K562 (cell line): Measurements from ENCODE around the gene TBC1D7. TPM values are rescaled to one million over a fixed set of nuclear protein-coding genes. Genes with fewer than 3 reads are reported as not detected.

Source experiments
- ATF6 ChIP-seq: sonication (generic); formaldehyde crosslinking; IDR thresholded peaks from 2 replicates; pipeline ENCODE4 v1.4.0; 2020; ENCODE audit warnings: mild to moderate bottlenecking, missing genetic modification reagents
- CC2D1A ChIP-seq: fragments of 450-650 bp; IDR thresholded peaks from 2 replicates; pipeline ENCODE4 v1.6.1; 2017; ENCODE audit warnings: mild to moderate bottlenecking
- CCAR2 ChIP-seq: fragments of 200-400 bp; formaldehyde crosslinking; IDR thresholded peaks from 2 replicates; pipeline ENCODE4 v1.6.1; 2017; ENCODE audit warnings: mild to moderate bottlenecking, low read depth, low read length
- CHCHD3 ChIP-seq: fragments of 250-450 bp; sonication (Bioruptor Pico); IDR thresholded peaks from 2 replicates; pipeline ENCODE4 v2.1.2; 2022; ENCODE audit warnings: mild to moderate bottlenecking
- CREBBP ChIP-seq: IDR thresholded peaks from one replicate; pipeline ENCODE4 v1.6.1; 2012; ENCODE audit warnings: low read depth, mild to moderate bottlenecking, control low read depth, inconsistent platforms, low read length
- CUX1 ChIP-seq: fragments of 200-800 bp; sonication (Bioruptor generic); IDR thresholded peaks from 2 replicates; pipeline ENCODE4 v1.6.1; 2016; ENCODE audit warnings: missing genetic modification characterization, missing compliant biosample characterization
- ELF1 ChIP-seq: fragments of 200-800 bp; sonication (Bioruptor generic); IDR thresholded peaks from 2 replicates; pipeline ENCODE4 v1.6.1; 2016; ENCODE audit warnings: missing genetic modification characterization, missing compliant biosample characterization
- FOXA3 ChIP-seq, 2 experiments: fragments of 450-650 bp in 1 of 2; sonication (generic) in 1 of 2; formaldehyde crosslinking; IDR thresholded peaks in 1 of 2; conservative IDR thresholded peaks in 1 of 2; 2 replicates each; pipeline versions ENCODE4 v1.4.0 to v1.8.0; 2020 to 2022; ENCODE audit warnings: mild to moderate bottlenecking in 2 of 2, missing genetic modification reagents in 1 of 2
- HDAC3 ChIP-seq: fragments of 450-650 bp; IDR thresholded peaks from 2 replicates; pipeline ENCODE4 v1.6.1; 2018; ENCODE audit warnings: borderline replicate concordance, mild to moderate bottlenecking, moderate library complexity; ENCODE audit not compliant: partially characterized antibody
- HNRNPH1 ChIP-seq: fragments of 200-400 bp; formaldehyde crosslinking; optimal IDR thresholded peaks from 2 replicates; pipeline ENCODE3; 2017; ENCODE audit warnings: low read depth, mild to moderate bottlenecking, low read length, moderate library complexity
- HOXB6 ChIP-seq: fragments of 250-450 bp; sonication (Bioruptor Pico); IDR thresholded peaks from 2 replicates; pipeline ENCODE4 v1.5.1; 2022; ENCODE audit warnings: mild to moderate bottlenecking, borderline replicate concordance
- MAFG ChIP-seq: fragments of 450-650 bp; conservative IDR thresholded peaks from 2 replicates; pipeline ENCODE4 v1.6.1; 2016; ENCODE audit warnings: missing genetic modification characterization, missing compliant biosample characterization
- PPARD ChIP-seq: fragments of 250-450 bp; sonication (Bioruptor Pico); IDR thresholded peaks from 2 replicates; pipeline ENCODE4 v1.8.0; 2022; ENCODE audit warnings: inconsistent platforms, mild to moderate bottlenecking, moderate library complexity
- RBBP5 ChIP-seq: fragments of 200-600 bp; sonication (generic); IDR thresholded peaks from 2 replicates; pipeline ENCODE4 v1.6.1; 2012; ENCODE audit warnings: borderline replicate concordance, mild to moderate bottlenecking, low read length, control low read depth, inconsistent platforms; ENCODE audit not compliant: insufficient read depth, poor library complexity, severe bottlenecking
- SPI1 ChIP-seq: IDR thresholded peaks from 2 replicates; pipeline ENCODE4 v1.6.1; 2011; ENCODE audit warnings: low read depth, low read length, control low read depth, borderline replicate concordance
- ZBTB12 ChIP-seq: fragments of 250-450 bp; sonication (Bioruptor Pico); IDR thresholded peaks from 2 replicates; pipeline ENCODE4 v1.4.0; 2020
- ZNF140 ChIP-seq: fragments of 250-450 bp; sonication (Bioruptor Pico); IDR thresholded peaks from 2 replicates; pipeline ENCODE4 v1.8.0; 2021; ENCODE audit warnings: moderate library complexity, mild to moderate bottlenecking, inconsistent platforms
- ZNF165 ChIP-seq: fragments of 250-450 bp; sonication (Bioruptor Pico); IDR thresholded peaks from 2 replicates; pipeline ENCODE4 v1.4.0; 2020; ENCODE audit warnings: borderline replicate concordance
- ZNF644 ChIP-seq: fragments of 200-800 bp; sonication (Bioruptor generic); IDR thresholded peaks from 2 replicates; pipeline ENCODE4 v1.6.1; 2016; ENCODE audit warnings: low read depth, missing genetic modification characterization, missing compliant biosample characterization
- ZNF707 ChIP-seq: fragments of 250-450 bp; sonication (Bioruptor Pico); conservative IDR thresholded peaks from 2 replicates; pipeline ENCODE4 v1.8.0; 2022; ENCODE audit warnings: inconsistent platforms, mild to moderate bottlenecking, moderate library complexity
- ZSCAN32 ChIP-seq: fragments of 450-650 bp; formaldehyde crosslinking; IDR thresholded peaks from 2 replicates; pipeline ENCODE4 v1.4.0; 2020; ENCODE audit warnings: mild to moderate bottlenecking, moderate library complexity
- polyA plus RNA-seq, 8 experiments: library from polyadenylated mRNA; depleted of rRNA in 4 of 8; stranded (reverse) in 5 of 8; unstranded in 3 of 8; fragments of >200 nt; fragmentation: Nextera tagmentation in 2 of 8; fragmentation: Illumina TruSeq in 1 of 8; extraction: Ambion mirVana in 2 of 8; extraction: Trizol in 1 of 8; gene quantifications; 2 replicates each; pipeline versions ENCODE4 v1.2.1 to v1.2.3, GENCODE V29; 2011 to 2014; ENCODE audit warnings: inconsistent platforms in 1 of 8, missing spikeins in 1 of 8
- total RNA-seq, 7 experiments: library from RNA; depleted of rRNA in 6 of 7; stranded (reverse); fragments of >200 nt in 6 of 7; fragmentation: Illumina TruSeq in 2 of 7; extraction: Trizol in 2 of 7; gene quantifications; 2 replicates each; pipeline versions ENCODE4 v1.2.1 to v1.2.3, GENCODE V29; 2011 to 2021; ENCODE audit warnings: low replicate concordance in 1 of 7

TBC1D7 gene
- total and polyA plus RNA-seq, 9 of the 15 experiments (the other 6 are each of a cell fraction or from before 2014, with no cell fraction given): 49.4 to 107 (median 61.1) TPM

GRCh38 chr6:13328875-13329183 is 492 bp upstream of the TBC1D7 start (continued):
- TF ChIP-seq ZNF140 (CRISPR knock-in tag) (no peak), CHCHD3 (no peak), ZNF165 (CRISPR knock-in tag) (no peak), CREBBP (no peak), CUX1 (CRISPR knock-in tag) (no peak), ELF1 (0 out of 2 replicates have a peak, but pooled peaks have one; percentile 1), RBBP5 (no peak), MAFG (no peak), HNRNPH1 (no peak), HOXB6 (CRISPR knock-in tag) (no peak), ZBTB12 (CRISPR knock-in tag) (no peak), CCAR2 (no peak), CC2D1A (no peak), ZNF644 (tag) (no peak), ATF6 (CRISPR knock-in tag) (no peak), PPARD (CRISPR knock-in tag) (no peak), ZSCAN32 (CRISPR knock-in tag) (no peak), ZNF707 (no peak), SPI1 (no peak), FOXA3 (CRISPR knock-in tag; conservative IDR thresholded peaks at IDR 0.05 in 1 of 2, IDR thresholded peaks at IDR 0.05 in 1 of 2) (peak in 1 of 2 experiments; percentile 58; a peak in 1 of 4 replicates), HDAC3 (peak; percentile 29)
